HG03378 (cell line): ENCODE measurements around the gene GNG13.
"Not testable (repeated sequence)": the region's sequence is repeated elsewhere in the genome, so short reads cannot be mapped to it uniquely, and the experiment has no call there.

Experiments used
- ATAC-seq: cut with Tn5 transposase; IDR thresholded peaks from one replicate; pipeline ENCODE4 v1.9.1; 2021; ENCODE audit warnings: mild to moderate bottlenecking, moderate library complexity; ENCODE audit not compliant: unreplicated experiment

The GNG13 gene

DNA sequence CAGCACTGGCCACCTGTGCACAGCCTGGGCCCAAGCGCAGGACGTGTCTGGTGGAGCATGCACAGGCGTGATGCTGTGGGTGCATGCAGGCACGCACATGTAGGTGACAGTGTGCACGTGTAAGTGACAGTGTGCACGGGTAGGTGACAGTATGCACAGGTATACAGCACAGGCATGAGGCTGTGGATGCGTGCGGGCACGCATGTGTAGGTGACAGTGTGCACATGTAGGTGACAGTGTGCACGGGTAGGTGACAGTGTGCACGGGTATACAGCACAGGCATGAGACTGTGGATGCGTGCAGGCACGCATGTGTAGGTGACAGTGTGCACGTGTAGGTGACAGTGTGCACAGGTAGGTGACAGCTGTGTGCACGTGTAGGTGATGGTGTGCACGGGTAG is 20.2 kb downstream of the GNG13 start:
- no peak for ATAC-seq

DNA sequence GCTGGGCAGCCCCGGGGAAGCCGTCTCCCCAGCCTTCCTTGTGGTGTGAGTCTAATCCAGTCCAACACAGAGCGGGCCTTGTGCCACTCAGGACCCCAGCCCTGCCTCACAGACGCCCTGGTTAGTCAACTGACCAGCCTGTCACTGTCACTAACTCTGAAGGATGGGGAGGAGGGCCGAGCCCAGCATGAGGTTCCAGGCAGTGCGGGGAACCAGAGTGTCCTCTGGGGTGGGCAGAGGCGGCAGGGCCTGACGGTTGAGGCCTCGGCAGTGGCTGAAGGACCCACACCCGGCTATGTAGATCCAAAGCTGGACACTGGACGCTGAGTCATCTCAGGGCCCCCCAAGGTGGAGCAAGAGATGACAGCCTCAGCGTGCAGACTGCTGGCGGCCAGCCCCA is 21.0 kb downstream of the GNG13 start:
- ATAC-seq: no peak

DNA sequence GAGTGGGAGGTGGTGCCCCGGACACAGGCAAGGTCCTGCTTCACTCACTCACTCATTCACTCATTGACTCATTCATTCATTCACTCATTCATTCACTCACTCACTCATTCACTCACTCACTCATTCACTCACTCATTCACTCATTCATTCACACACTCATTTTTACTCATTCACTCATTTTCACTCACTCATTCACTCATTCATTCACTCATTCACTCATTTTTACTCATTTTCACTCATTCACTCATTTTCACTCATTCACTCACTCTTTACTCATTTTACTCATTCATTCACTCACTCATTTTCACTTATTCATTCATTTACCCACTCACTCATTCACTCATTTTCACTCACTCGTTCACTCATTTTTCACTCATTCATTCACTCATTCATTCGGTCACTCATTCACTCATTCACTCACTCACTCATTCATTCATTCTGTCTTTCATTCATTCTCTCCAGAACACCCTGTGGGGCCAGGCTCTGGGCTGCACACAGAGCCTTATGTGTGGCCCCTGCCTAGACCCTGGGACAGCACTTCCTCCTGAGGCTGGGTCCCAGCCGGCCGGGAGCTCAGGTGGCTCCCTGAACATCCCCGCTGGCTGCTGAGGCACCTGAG is 21.5 kb downstream of the GNG13 start:
- ATAC-seq: no peak

DNA sequence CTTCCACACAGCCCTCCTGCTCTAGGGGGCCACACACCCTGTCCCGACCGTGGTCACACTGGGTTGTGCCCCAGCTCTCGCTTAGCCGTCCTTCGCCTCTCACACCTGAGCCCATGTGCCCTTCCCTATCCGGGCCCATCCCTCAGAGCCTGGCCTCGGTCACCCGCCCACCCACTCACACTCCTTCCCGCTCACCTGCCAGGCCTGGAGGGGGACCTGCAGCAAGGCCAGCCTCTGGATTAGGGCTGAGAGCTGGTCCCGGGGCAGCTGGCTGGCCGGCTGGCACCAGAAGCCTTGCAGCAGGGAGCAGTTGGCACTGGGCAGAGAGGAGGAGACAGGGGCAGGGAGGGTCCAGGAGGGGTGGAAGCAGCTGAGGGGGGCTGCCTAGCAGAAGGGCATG is 22.1 kb downstream of the GNG13 start:
- ATAC-seq: no peak

DNA sequence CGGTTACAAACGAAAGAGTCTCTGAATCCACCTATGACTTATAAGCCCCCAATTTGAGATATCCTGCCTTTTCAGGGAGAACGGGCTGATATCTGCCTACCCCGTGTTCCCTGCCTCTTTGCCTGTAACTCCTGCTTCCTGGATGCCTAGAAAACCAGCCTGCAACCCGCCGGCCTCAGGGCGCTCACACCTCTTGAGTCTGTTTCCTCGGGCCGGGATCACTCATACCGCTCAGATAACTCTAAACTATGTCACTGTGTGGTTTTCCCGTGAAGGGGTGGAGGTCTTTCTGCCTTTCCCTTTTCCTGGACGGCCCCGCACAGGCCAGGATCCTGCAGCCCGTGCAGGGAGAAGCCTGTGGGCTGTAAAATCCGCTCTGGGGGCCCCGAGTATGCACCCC is 22.7 kb downstream of the GNG13 start:
- ATAC-seq: no peak

DNA sequence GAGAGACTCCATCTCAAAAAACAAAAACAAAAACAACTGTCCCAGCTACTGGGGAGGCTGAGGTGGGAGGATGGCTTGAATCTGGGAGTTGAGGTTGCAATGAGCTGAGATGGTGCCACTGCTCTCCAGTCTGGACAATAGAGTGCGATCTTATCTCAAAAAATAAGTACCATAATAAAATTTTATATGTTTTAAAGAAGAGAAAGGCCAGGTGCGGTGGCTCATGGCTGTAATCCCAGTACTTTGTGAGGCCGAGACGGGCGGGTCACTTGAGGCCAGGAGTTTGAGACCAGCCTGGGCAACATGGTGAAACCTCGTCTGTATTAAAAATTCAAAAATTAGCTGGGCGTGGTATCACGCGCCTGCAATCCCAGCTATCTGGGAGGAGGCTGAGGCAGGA is 23.7 kb downstream of the GNG13 start:
- no peak for ATAC-seq

DNA sequence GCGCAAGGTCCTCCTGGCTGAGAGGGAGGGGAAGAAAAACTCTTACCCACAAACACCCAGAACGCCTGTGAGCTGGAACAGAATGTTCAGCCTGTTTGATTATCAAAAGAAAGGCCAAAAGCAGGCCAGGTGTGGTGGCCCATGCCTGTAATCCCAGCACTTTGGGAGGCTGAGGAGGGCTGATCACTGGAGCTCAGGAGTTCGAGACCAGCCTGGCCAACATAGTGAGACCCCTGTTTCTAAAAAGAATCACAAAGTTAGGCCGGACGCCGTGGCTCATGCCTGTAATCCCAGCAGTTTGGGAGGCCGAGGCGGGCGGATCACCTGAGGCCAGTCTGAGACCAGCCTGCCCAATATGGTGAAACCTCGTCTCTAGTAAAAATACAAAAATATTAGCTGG is 24.2 kb downstream of the GNG13 start:
- ATAC-seq: not testable (repeated sequence)

DNA sequence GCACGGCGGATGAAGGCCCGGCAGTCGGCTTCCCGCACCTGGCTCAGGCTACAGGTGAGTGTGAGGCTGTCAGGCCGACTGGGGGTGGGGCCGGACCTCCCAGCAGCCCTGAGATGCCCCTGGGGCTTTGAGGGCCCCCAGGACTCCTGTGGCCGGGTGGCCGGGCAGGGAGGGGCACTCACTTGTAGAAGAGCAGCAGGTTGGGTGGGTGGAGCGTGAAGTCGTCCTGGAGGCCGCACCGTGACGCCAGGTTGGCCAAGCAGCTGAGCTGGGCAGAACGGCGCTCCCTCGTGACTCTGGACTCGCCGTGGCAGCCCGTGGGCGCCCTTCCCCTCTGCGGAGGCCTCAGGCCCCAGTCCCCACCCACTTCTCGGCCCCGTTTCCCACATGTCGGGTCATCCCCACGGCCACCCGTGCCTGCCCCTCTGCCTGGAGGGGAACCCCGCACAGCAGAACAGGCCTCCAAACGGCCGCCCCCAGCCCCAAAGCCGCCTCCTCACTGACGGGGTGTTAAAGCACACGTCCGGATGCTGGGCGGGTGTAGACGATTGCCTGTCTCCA is 25.2 kb downstream of the GNG13 start:
- no peak for ATAC-seq

DNA sequence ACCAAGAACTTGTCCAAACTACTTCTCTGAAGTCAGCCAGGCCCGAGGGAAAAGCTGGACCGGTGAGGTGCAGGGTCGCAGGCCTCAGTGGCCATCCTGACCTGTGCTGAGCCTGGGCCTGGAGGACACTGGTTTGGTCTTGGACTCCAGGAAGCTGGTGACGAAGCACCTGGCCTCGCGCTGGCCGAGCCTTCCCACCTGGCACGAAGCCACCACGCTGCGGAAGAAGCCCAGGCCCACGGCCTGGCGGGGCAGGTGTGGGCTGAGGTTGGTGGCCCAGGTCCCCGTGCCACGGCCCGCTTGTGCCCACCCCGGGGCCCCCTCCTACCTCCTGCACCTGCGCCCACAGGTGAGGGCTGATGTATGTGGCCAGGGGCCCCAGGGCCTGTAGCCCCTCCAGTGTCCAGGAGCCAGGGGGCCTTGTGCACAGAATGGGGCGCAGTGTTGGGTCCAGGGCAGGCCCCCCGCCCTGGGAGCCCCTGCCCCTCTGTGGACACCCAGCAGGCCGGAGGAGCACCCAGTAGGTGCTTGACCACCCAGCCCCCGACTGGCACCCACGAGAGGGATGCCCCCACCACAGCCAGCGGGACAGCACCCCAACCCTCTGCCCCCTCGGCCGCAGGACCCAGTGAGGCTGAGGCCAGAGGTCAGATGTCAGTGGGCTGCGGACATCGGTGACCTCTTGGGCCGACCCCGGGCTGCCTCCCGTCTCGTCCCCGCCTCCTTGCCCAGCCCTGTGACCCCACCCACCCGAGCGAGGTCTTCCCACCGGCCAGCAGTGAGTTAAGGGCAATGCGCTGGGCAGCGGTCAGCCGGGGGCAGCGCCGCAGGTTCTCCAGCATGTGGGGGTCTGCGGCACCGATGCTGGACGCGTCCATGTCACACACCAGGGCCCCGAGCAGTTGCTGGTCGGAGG is 26.2 kb downstream of the GNG13 start:
- no peak for ATAC-seq

DNA sequence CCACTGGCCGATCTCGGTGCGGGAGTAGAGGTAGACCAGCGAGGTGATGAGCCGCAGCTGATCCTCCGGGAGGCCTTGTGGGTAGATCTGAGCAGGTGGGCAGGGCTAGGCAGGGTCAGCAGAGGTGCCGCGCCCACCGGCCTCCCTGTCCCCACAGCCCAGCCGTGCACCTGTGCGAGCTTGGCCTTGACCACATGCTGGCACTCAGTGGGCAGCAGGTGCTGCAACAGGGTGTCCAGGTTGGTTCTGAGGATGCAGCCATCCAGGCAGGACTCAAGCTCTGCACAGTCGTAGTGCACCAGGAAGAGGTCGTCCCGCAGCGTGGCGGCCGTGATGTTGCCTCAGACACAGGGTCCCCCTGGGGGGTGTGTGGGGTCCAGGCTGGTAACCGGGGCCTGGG is 27.6 kb downstream of the GNG13 start:
- no peak for ATAC-seq

DNA sequence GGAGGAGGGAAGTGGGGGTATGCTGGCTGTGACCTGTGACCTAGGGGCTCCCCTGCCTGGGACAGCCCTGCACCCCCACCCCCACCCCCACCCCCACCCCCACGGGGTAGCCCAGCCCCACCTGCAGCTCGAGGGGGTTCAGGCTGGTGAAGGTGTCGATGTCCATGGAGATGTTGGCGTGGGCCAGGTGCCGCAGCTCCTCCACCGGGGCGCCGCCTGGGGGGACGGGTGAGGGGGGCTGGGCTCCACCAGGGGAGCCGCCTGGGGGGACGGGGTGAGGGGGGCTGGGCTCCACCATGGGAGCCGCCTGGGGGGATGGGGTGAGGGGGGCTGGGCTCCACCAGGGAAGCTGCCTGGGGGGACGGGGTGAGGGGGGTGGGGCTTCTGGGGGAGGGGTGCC is 30.1 kb downstream of the GNG13 start:
- ATAC-seq: no peak

DNA sequence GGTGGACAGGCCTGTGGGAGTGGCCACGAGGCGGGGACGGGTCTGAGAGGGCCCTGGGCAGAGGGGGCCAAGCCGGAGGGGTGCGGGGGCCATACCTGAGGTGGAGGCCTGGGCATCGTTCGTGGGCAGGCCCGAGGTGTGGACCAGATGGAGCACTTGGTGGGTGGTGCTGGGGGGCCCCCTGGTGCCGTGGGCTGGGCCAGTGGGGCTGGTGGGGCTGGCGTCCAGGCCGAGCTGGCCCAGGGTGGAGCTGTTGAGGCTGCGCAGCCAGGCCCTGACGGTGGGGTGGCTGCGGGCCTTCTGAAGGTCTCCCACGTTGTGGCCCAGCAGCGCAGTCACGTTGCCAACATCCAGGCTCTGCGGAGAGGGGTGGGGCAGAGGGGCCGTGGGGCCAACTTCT is 30.6 kb downstream of the GNG13 start:
- ATAC-seq: no peak

DNA sequence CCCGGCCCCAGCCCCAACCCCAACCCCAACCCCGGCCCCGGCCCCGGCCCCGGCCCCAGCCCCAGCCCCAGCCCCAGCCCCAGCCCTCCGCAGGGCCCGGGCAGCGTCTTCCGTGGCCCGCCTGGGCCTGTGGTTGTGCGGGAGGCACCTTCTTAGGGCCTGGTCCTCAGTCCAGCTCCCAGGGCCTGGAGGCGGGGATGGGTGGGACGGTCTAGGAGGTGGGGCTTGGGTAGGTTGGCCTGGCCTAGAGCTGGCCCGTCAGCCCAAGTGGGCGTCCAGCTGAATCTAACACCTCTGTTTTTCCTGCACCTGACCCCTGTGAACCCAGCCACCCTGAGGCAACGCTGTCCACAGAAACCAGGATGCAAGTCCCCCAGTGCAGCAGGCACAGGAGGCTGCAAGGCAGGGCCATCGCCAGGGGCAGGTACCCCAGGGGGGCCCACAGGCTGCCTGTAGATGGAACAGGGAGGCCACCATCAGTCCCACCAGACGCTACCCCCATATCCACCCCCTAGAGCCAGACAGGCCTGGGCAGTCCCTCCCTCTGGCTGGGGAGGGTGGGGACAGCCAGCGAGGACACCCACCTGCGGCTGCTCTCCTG is 31.2 kb downstream of the GNG13 start:
- no peak for ATAC-seq

DNA sequence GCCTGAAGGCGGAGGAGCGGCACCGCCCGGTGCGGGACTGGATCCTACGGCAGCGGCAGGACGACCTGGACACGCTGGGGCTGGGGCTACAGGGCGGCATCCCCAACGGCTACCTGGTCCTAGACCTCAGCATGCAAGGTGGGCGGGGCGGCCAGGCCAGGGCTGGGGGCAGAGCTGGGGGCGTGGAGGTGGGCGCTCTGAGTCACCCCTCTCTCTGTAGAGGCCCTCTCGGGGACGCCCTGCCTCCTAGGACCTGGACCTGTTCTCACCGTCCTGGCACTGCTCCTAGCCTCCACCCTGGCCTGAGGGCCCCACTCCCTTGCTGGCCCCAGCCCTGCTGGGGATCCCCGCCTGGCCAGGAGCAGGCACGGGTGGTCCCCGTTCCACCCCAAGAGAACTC is 32.1 kb downstream of the GNG13 start:
- no peak for ATAC-seq

DNA sequence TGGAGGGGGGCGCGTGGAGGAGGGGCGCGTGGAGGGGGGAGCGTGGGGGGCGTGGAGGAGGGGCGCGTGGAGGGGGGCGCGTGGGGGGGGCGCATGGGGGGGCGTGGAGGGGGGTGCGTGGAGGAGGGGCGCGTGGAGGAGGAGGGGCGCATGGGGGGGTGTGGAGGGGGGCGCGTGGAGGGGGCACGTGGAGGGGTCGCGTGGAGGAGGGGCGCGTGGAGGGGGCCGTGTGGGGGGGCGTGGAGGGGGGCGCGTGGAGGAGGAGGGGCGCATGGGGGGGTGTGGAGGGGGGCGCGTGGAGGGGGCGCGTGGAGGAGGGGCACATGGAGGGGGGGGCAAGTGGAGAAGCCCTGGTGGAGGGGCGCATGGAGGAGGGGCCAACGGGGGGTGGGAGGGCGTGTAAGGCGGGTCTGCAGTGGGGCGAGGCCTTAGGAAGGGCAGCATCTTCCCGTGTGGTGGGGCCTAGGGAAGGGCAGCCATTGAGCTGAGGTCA is 32.7 kb downstream of the GNG13 start:
- no peak for ATAC-seq

DNA sequence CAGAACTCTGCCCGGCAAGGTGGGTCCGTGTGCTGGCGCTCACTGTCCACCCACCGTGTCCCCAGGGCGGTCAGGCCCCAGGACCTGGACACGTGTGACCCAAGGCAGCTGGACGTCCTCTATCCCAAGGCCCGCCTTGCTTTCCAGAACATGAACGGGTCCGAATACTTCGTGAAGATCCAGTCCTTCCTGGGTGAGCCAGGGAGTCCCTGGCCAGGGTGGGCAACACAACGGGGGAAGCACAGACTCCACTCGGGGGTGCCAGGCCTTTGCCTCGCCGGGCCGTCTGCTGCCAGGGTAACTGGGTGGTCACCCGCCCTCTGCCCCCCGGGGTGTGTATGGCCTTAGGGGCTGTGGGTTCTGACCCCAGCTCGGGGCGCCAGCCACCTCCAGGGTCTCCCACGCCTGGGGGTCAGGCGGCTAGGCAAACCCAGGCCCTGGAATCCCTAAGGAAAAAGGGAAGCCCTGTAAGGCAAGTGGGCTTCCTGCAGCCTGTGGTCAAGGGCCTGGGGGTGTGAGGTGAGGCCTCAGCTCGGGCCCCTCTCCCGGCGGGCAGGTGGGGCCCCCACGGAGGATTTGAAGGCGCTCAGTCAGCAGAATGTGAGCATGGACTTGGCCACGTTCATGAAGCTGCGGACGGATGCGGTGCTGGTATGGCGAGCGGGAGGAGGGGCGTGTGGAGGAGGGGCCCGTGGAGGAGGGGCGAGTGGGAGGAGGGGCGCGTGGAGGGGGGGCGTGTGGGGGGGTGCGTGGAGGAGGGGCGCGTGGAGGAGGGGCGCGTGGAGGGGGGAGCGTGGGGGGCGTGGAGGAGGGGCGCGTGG is 33.5 kb downstream of the GNG13 start:
- no peak for ATAC-seq

DNA sequence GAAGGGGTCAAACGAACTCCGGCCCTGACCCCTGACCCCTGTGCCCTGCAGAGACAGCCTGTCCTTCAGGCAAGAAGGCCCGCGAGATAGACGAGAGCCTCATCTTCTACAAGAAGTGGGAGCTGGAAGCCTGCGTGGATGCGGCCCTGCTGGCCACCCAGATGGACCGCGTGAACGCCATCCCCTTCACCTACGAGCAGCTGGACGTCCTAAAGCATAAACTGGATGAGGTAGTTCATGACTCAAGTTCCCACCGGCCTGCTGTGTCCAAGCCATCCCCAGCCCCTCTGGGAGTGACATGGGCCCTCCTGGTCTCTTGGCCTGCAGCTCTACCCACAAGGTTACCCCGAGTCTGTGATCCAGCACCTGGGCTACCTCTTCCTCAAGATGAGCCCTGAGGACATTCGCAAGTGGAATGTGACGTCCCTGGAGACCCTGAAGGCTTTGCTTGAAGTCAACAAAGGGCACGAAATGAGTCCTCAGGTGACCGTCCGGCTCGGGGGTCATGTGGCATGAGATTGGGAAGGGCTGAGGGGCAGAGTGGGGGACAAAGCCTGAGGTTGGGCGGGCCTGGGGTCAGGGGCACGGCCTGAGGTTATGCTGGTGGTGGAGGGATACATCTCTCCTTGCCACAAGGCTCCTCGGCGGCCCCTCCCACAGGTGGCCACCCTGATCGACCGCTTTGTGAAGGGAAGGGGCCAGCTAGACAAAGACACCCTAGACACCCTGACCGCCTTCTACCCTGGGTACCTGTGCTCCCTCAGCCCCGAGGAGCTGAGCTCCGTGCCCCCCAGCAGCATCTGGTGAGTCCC is 34.3 kb downstream of the GNG13 start:
- ATAC-seq: no peak

DNA sequence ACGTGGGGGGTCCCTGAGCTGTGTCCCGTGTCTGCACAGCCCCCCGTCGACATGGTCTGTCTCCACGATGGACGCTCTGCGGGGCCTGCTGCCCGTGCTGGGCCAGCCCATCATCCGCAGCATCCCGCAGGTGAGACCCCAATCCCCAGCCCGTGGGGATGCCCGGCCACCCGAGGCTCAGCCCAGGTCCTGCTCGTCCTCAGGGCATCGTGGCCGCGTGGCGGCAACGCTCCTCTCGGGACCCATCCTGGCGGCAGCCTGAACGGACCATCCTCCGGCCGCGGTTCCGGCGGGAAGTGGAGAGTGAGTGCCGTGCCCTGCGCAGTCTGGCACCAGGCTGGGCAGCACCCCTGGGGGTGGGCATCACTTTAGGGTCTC is 35.1 kb downstream of the GNG13 start:
- no peak for ATAC-seq

DNA sequence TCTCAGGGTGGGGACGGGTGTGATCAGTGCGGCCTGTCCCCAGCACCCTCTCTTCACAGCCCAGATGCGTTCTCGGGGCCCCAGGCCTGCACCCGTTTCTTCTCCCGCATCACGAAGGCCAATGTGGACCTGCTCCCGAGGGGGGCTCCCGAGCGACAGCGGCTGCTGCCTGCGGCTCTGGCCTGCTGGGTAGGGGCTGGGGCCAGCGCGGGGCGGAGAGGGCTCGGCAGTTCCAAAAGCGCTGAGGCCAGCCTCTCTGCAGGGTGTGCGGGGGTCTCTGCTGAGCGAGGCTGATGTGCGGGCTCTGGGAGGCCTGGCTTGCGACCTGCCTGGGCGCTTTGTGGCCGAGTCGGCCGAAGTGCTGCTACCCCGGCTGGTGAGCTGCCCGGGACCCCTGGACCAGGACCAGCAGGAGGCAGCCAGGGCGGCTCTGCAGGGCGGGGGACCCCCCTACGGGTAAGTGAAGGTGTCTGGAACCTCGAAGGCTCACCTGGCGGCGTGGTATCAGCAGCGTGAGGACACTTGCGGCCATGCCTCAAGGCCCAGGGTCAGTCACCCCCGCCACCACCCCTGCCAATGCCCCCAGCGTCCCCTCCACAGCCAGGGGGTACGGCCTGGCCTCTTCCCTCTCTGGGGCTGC is 35.6 kb downstream of the GNG13 start:
- no peak for ATAC-seq
